Left lung (tissue), 10 donors: Measurements from ENCODE around the gene DCAF8L2. TPM values are rescaled to one million over a fixed set of nuclear protein-coding genes. Genes with fewer than 3 reads are reported as not detected.

Source experiments
- ATAC-seq: fragments of 200-7000 bp; cut with Tn5 transposase; one replicate; pipeline ENCODE4 v1.9.1; 2020; ENCODE audit warnings: moderate library complexity
- DNase-seq, 4 donors: peaks; one replicate each; pipeline ENCODE4 v3.0.0-alpha.2; 2013 to 2020
- H3K27ac ChIP-seq, 2 donors: fragments of 200-600 bp; sonication (generic) in 1 of 2; one replicate each; pipeline versions ENCODE4 v1.5.0 to v1.8.0; 2020 to 2021
- H3K27me3 ChIP-seq, 2 donors: fragments of 200-600 bp; sonication (generic) in 1 of 2; one replicate each; pipeline versions ENCODE4 v1.5.0 to v1.8.0; 2020 to 2021
- H3K36me3 ChIP-seq, 2 donors: fragments of 200-600 bp; sonication (generic) in 1 of 2; one replicate each; pipeline versions ENCODE4 v1.5.0 to v1.8.0; 2020 to 2021
- H3K4me1 ChIP-seq, 2 donors: fragments of 200-600 bp; one replicate each; pipeline ENCODE4 v1.8.0; 2021
- H3K4me3 ChIP-seq, 2 donors: fragments of 200-600 bp; sonication (generic) in 1 of 2; one replicate each; pipeline versions ENCODE4 v1.5.0 to v1.8.0; 2020 to 2021; ENCODE audit warnings: mild to moderate bottlenecking in 1 of 2
- H3K9me3 ChIP-seq, 2 donors: fragments of 200-600 bp; sonication (generic) in 1 of 2; one replicate each; pipeline versions ENCODE4 v1.5.0 to v1.8.0; 2020 to 2021
- CTCF ChIP-seq, 2 donors: fragments of 200-600 bp; sonication (generic) in 1 of 2; IDR thresholded peaks; one replicate each; pipeline versions ENCODE4 v1.5.0 to v1.8.0; 2021; ENCODE audit warnings: antibody characterized with exemption in 2 of 2
- intact Hi-C, 2 donors: fragments of 100-400 bp; cut with DNase I; formaldehyde crosslinking; loops; one replicate each; pipeline versions ENCODE4 v1.11.2 to v1.14.2; 2022
- polyA plus RNA-seq, 6 donors: library from polyadenylated mRNA; unstranded; fragments of 120-200 nt; gene quantifications; one replicate each; pipeline ENCODE4 v1.2.1, GENCODE V29; 2013; ENCODE audit not compliant: insufficient read length in 6 of 6
- total RNA-seq, 2 donors: library from RNA; stranded (reverse); fragmentation: NEBNext Ultra II Directional; extraction: Animal tissue kit (Norgen Biotek cat#: 25700); gene quantifications; one replicate each; pipeline ENCODE4 v1.2.1, GENCODE V29; 2021
- donor health status: DM: no; HTN: yes; CAD: no.
- donor health status: DM: no; HTN: no; CAD: no.

DCAF8L2 gene
- total and polyA plus RNA-seq, 8 donors, result not detected

GRCh38 chrX:27751976-27752375 is 161.8 kb downstream of the DCAF8L2 start:
- ATAC-seq (no peak), DNase-seq (no peak)
- Histone ChIP-seq H3K4me3 (no peak overlapping the region), H3K27me3 (no peaks in the 10 kb centered on the region), H3K27ac (no peak overlapping the region), H3K9me3 (no peaks in the 10 kb centered on the region), H3K36me3 (no peaks in the 10 kb centered on the region), H3K4me1 (no peaks in the 10 kb centered on the region)
- no peak for TF ChIP-seq CTCF (IDR thresholded peaks at IDR 0.05)
- intact Hi-C loops, result no loop called here

- intact Hi-C loops, result no loop called here
- no peaks in the 10 kb centered on the region for H3K4me1 ChIP-seq
- DNase-seq (no peak), ATAC-seq (no peak)
- H3K27me3 ChIP-seq, result no peaks in the 10 kb centered on the region
- peaks cover 0 to 2% of the 10 kb centered on the region in 2 donors for H3K9me3 ChIP-seq
- H3K27ac ChIP-seq, result no peak overlapping the region
- no peak for TF ChIP-seq CTCF (IDR thresholded peaks at IDR 0.05)
- H3K4me3 ChIP-seq, result no peak overlapping the region
- no peaks in the 10 kb centered on the region for H3K36me3 ChIP-seq
These were observed 175.6 kb downstream of the DCAF8L2 start for GRCh38 chrX:27765718-27766117.

GRCh38 chrX:27767387-27767786 is 177.2 kb downstream of the DCAF8L2 start:
- TF ChIP-seq CTCF (IDR thresholded peaks at IDR 0.05), result no peak
- Histone ChIP-seq H3K4me3 (no peak overlapping the region), H3K36me3 (no peaks in the 10 kb centered on the region), H3K27ac (no peak overlapping the region), H3K27me3 (no peaks in the 10 kb centered on the region), H3K4me1 (no peaks in the 10 kb centered on the region), H3K9me3 (peaks cover 0 to 2% of the 10 kb centered on the region in 2 donors)
- intact Hi-C loops, result no loop called here
- DNase-seq, result no peak
- ATAC-seq, result no peak

- intact Hi-C loops, result no loop called here
- no peaks in the 10 kb centered on the region for H3K36me3 ChIP-seq
- no peaks in the 10 kb centered on the region for H3K4me1 ChIP-seq
- H3K27me3 ChIP-seq, result no peaks in the 10 kb centered on the region
- H3K4me3 ChIP-seq, result no peak overlapping the region
- ATAC-seq (no peak), DNase-seq (no peak)
- H3K27ac ChIP-seq, result no peak overlapping the region
- no peaks in the 10 kb centered on the region for H3K9me3 ChIP-seq
- no peak for TF ChIP-seq CTCF (IDR thresholded peaks at IDR 0.05)
These were observed 185.8 kb downstream of the DCAF8L2 start for GRCh38 chrX:27775984-27776383.

GRCh38 chrX:27796640-27797257 is 206.6 kb downstream of the DCAF8L2 start:
- H3K4me3 ChIP-seq, result no peak overlapping the region
- no peak overlapping the region for H3K27ac ChIP-seq
- no peak for TF ChIP-seq CTCF (IDR thresholded peaks at IDR 0.05)
- peaks cover 0 to 4% of the 10 kb centered on the region in 2 donors for H3K27me3 ChIP-seq
- H3K4me1 ChIP-seq, result no peaks in the 10 kb centered on the region
- DNase-seq (peak in 1 of 4 donors; percentile 3), ATAC-seq (peak; percentile 78)
- no peaks in the 10 kb centered on the region for H3K36me3 ChIP-seq
- H3K9me3 ChIP-seq, result no peaks in the 10 kb centered on the region
- intact Hi-C loops, result no loop called here
